HG03175 (cell line): ENCODE results near the gene FBXW8.

Experiments
- ATAC-seq: cut with Tn5 transposase; IDR thresholded peaks from one replicate; pipeline ENCODE4 v1.9.1; 2021; ENCODE audit warnings: mild to moderate bottlenecking, moderate library complexity; ENCODE audit not compliant: unreplicated experiment

The FBXW8 gene

GRCh38 chr12:116990971-116991966, 80.5 kb downstream of the FBXW8 start:
- no peak for ATAC-seq

GRCh38 chr12:116996093-116996492, 85.3 kb downstream of the FBXW8 start:
- ATAC-seq: no peak

- no peak for ATAC-seq
These were observed 85.9 kb downstream of the FBXW8 start for GRCh38 chr12:116996621-116997020.

GRCh38 chr12:116999066-116999465, 88.3 kb downstream of the FBXW8 start:
- no peak for ATAC-seq

- ATAC-seq: no peak
These were observed 89.6 kb downstream of the FBXW8 start for GRCh38 chr12:117000316-117000715.

GRCh38 chr12:117002051-117002817, 91.5 kb downstream of the FBXW8 start:
- no peak for ATAC-seq

- no peak for ATAC-seq
These were observed 93.2 kb downstream of the FBXW8 start for GRCh38 chr12:117003883-117004404.

GRCh38 chr12:117005417-117006046, 94.8 kb downstream of the FBXW8 start:
- no peak for ATAC-seq

GRCh38 chr12:117006333-117006732, 95.6 kb downstream of the FBXW8 start:
- no peak for ATAC-seq

GRCh38 chr12:117007577-117007976, 96.8 kb downstream of the FBXW8 start:
- no peak for ATAC-seq

GRCh38 chr12:117009759-117010158, 99.0 kb downstream of the FBXW8 start:
- no peak for ATAC-seq

- ATAC-seq: no peak
These were observed 100.1 kb downstream of the FBXW8 start for GRCh38 chr12:117010693-117011451.

- ATAC-seq: no peak
These were observed 101.4 kb downstream of the FBXW8 start for GRCh38 chr12:117011988-117012805.

GRCh38 chr12:117013726-117014125, 103.0 kb downstream of the FBXW8 start:
- ATAC-seq: no peak

GRCh38 chr12:117014342-117014887, 103.7 kb downstream of the FBXW8 start:
- no peak for ATAC-seq

GRCh38 chr12:117015811-117016210, 105.1 kb downstream of the FBXW8 start:
- no peak for ATAC-seq

- ATAC-seq: no peak
These were observed 107.1 kb downstream of the FBXW8 start for GRCh38 chr12:117017807-117018206.

- ATAC-seq: no peak
These were observed 107.5 kb downstream of the FBXW8 start for GRCh38 chr12:117018276-117018675.

GRCh38 chr12:117018685-117019084, 107.9 kb downstream of the FBXW8 start:
- ATAC-seq: no peak
